ENCODE measurements around the gene NRCAM.
A peak's percentile ranks its signal among the peaks of the same experiment; 100 is the strongest.

NRCAM gene

DNA sequence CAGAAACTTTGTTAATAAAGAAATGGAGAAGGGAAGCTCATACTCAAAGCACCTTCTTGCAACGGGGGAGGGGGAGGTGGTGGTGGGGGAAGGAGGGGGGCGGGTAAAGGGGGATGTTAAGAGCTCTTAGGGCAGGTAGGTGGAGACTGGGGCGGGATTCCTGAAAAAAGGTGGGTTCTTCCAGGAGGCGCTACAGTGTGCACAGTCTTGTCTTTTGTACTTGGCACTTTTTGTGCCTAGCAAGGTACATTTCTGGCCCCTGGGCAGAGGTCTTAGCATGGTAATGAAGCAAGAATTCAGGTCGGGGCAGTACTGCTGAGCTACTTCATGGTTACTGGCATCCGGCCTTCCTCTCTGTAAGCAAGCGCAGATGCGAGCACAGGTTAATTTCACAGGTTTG, 310.8 kb downstream of the NRCAM start:
- DNase-seq = no peak

DNA sequence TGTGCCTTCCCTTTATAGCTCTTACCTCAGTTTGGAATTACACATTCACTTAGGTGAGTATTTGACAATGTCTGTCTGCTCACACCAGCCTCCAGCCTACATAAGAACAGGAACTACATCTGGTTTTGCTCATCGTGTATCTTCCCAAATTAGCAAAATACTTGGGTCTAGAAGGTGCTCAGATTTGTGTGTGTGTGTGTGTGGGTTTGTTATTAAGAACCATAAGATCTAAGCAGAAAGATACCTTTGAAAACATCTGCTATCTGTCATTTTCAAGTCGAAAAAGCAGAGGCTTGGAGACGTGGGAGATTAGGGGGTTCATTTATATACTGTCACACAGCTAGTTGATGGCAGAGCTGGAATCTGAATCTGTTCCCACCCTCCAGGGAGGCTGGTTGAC, 311.3 kb downstream of the NRCAM start:
- no peak for DNase-seq

- DNase-seq = no peak
Observed at GRCh38 chr7:108143658-108144420, 312.4 kb downstream of the NRCAM start.

DNA sequence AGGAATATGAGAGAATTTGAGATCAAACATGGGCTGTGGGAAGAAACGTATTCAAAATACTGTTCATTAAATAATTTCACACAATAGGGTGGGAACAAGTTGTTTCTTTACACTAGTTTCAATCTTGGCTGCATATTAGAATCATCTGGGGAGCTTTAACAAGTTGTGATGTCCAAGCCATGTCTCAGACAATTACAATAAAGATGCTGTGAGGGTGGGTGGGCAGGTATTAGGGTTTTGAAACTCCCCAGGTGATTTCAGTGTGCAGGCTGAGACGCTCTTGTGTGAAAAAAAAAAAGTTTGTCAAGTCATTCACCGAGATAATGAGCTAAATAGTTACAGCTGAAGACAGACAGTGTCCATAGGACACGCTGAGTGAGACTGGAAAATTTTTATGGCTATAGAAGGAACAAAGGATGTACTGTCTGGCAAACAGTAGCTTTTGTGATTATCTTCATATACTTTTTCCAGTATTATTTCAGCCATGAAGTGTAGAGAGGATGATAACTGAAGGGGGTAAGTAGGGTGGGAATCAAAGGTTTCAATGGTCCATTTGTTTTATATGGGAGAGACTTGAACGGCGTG, 313.5 kb downstream of the NRCAM start:
- DNase-seq = no peak

DNA sequence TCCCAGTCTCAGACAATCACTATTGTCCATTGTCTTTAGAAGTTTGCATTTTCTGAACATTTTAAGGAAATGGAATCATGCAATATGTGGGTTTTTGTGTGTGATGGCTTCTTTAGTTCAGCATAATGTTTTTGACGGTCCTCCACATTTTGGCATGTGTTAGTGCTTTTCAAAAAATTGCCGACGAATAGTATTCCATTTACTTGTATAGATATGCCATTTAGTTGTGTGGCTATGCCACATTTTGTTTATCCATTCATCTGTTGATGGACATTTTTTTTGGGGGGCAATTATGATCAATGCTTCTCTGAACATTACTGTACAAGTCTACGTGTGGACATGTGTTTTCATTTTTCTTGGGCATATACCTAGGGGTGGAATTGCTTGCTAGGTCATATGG, 314.1 kb downstream of the NRCAM start:
- no peak for DNase-seq

GRCh38 chr7:108140671-108141070, 315.6 kb downstream of the NRCAM start:
- no peak for DNase-seq

DNA sequence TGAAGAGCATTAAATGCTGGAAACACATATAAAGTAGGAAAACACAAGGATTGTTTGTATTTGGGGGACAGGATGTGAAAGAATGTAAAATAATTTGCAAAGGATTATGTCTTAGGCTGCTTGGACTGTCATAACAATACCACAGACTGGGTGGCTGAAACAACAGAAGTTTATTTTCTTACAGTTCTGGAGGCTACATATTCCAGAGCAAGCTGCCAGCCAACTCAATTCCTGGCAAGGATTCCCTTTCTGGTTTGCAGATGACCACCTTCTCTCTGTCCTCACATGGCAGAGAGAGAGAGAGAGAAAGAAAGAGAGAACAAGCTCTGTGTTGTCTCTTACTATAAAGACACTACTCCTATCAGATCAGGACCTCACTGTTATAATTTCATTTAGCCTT, 317.3 kb downstream of the NRCAM start:
- no peak for DNase-seq

DNA sequence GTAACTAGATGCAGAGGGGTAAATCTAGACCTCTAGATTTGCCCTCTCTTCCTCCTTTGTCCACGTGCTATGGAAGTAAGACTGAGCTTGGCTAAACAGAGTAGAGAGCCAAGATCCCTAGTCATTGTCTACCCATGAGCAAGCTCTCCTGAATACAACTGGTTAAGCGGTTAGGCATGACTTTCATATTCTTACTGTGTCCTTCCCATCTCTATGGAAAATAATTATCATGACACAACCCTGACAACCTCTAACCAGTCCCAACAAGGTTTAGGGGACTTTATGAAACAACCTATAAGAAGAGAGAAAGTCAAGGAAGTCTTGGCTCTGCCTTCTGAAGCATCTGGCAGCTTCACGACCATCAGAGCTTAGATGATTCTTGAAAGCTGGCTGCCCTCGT, 318.2 kb downstream of the NRCAM start:
- no peak for DNase-seq

- DNase-seq = no peak
Observed at GRCh38 chr7:108137040-108137439, 319.2 kb downstream of the NRCAM start.

- peak; percentile 57 for DNase-seq
Observed at GRCh38 chr7:108136191-108136688, 320.0 kb downstream of the NRCAM start.

GRCh38 chr7:108135446-108136190, 320.6 kb downstream of the NRCAM start:
- peak; percentile 65 for DNase-seq

DNA sequence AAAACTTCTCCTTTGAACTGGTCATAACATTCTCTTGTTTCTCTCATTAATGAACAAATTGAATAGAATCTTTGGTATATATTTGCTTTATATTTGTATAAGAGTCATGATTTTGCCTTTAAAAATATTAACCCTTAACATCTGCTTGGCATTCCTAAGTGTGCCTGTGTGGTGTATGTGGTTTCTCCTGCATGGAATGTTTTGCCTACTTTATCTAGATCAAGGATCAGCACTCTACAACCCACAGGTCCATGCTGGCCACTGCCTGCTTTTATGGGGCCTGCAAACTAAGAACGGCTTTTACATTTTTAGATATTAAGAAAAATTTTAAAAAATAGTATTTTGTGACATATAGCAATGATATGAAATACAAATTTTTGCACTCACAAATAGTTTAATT, 321.8 kb downstream of the NRCAM start:
- no peak for DNase-seq

DNA sequence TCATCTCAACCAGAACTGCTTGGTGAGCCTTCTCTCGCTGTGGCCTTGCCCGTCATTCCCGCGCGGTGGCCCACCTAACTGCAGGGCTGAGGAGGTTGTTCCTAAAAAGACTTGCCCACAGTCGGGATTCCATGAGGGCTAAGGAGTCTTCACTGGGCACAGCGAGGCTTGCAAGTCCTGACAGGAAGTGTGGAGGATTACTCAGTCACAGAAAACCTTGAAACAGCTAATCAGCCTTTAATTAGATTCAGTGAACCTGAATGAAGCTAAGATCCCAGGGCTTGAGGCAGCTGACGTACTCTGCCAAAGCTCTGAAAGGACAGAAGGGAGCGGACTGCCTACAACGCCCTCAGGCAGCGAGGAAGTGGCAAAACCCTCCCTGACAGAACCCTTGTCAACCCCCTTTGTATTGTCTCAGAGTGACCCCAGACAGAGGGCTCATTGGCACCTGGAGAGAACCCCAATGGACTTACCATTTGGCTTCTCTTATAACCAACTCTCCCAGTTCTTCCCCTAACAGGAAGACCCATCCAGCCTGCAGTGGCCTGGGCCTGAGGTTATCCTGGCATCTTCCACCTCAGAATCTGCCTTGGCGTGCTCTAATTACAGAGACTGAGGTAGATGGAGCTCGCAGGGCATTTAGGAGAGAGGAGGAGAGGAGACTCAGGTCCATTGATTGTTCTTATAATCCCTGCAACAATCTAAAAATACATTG, 323.5 kb downstream of the NRCAM start:
- DNase-seq = no peak

GRCh38 chr7:108130261-108130660, 326.0 kb downstream of the NRCAM start, which contains the start of gene LAMB4:
LAMB4 (minus strand) TSS chr7:108130361; CDS start chr7:108123164, 7,197 bp downstream.
- DNase-seq = no peak

GRCh38 chr7:108129018-108129965, 326.9 kb downstream of the NRCAM start:
- no peak for DNase-seq

DNA sequence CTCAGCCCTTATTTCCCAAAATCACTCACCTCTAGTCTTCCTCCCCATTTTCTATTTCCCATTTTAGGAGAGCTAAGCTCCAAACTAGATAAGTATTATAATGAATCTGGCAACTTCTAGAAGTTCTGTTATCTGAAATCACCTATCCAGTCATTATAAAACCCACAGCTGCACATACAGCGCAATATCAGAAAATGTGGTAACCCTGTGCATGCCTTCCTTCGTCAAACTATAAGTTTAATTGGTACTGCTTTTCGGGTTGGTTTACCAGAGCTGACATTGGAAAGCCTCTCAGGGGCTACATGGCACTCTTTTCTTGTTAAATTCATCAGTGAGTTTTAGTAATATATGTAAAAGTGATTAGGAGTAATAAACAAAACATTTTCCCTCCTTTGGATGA, 327.7 kb downstream of the NRCAM start:
- DNase-seq = no peak

- no peak for DNase-seq
Observed at GRCh38 chr7:108127461-108127860, 328.8 kb downstream of the NRCAM start.

- DNase-seq = no peak
Observed at GRCh38 chr7:108124820-108125219, 331.4 kb downstream of the NRCAM start.

DNA sequence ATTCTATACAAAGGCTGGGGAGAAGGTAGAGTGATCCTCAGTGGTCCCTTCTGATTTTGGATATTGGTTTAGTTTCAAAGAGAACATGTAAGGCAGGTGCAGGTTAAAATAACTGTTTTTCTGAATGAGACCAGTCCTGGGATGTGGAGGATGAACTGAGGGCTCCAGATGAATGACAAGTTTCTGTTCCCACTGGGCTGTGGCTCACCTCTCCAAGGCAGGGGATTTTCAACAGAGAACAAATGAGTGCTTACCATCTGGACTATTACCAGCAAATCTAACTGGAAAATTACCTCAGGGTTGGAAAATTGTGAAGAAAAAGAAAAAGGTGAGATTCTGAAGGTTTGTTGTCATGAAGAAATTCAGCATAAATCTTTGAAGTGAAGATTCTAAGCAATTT, 334.1 kb downstream of the NRCAM start:
- DNase-seq = no peak

DNA sequence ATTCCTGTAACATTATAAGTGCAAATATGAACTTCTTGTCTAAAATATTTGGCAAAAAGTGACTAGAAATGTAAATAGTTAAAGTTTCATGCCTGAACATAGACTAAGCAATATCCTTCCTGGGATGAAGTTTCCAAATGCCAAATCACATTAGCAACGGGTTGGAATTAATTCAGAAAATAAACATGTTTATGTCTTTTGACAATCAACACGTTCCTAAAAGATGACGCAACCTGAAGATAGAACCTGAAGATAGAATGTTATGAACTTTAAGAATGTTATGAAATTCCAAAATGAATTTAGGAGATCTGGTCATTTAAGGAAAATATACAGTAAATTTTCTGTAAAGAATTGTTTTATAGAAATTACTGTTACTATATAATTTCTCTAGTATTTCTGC, 335.3 kb downstream of the NRCAM start:
- no peak for DNase-seq

- no peak for DNase-seq
Observed at GRCh38 chr7:108120196-108120595, 336.0 kb downstream of the NRCAM start.

DNA sequence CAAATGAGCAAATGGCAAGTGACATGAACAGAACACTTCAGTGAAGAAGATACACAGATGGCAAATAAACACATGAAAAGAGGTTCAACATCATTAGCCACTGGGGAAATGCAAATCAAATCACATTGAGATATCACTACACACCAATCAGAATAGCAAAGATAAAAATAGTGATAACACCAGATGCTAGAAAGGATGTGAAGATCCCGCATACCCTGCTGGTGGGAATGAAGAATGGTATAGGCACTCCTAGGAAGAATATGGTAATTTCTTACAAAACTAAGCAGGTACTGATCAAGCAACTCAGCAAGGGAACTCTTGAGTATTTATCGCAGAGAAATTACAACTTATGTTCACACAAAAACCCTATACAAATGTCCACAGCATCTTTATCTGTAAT, 337.3 kb downstream of the NRCAM start:
- DNase-seq = no peak
